ENCODE measurements around the gene HOXB8. TPM values are rescaled to one million over a fixed set of nuclear protein-coding genes. Genes with fewer than 3 reads are reported as not detected.

Gene HOXB8
- total and polyA plus RNA-seq, 10 of the 15 experiments (the other 5 are each of a cell fraction or from before 2014, with no cell fraction given) = 0.21 TPM; not detected in 9

DNA sequence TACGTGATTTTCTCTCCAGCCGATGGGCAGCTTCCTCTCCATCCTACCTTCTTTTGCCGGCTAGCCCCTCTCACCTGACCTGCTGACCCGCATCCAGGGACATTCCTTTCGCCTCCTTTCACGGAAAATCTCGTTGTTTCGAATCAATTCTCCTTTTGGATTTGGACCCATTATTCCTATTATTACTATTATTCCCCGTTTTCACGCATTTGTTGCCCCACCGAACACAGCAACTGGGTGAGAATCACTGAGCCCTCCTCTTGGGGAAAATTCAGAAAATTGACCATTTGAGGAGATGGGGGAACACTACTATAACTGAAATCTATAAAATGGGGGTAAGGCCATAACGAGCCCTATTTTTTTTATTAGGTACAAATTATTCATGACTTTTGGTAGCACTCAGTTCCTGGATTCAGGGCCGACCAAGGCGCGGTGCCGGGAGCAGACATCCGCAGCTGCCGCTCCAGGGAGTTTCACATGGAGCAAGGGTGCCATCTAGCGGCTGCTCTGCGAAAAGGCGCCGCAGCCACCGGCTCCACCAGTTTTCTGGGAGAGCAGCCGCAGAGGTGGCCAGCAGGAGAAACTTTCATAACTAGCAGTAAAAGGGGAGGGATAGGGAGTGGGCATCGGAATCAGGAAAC is 3.3 kb upstream of the HOXB8 start (continued):
- TF ChIP-seq, protein P1, sequence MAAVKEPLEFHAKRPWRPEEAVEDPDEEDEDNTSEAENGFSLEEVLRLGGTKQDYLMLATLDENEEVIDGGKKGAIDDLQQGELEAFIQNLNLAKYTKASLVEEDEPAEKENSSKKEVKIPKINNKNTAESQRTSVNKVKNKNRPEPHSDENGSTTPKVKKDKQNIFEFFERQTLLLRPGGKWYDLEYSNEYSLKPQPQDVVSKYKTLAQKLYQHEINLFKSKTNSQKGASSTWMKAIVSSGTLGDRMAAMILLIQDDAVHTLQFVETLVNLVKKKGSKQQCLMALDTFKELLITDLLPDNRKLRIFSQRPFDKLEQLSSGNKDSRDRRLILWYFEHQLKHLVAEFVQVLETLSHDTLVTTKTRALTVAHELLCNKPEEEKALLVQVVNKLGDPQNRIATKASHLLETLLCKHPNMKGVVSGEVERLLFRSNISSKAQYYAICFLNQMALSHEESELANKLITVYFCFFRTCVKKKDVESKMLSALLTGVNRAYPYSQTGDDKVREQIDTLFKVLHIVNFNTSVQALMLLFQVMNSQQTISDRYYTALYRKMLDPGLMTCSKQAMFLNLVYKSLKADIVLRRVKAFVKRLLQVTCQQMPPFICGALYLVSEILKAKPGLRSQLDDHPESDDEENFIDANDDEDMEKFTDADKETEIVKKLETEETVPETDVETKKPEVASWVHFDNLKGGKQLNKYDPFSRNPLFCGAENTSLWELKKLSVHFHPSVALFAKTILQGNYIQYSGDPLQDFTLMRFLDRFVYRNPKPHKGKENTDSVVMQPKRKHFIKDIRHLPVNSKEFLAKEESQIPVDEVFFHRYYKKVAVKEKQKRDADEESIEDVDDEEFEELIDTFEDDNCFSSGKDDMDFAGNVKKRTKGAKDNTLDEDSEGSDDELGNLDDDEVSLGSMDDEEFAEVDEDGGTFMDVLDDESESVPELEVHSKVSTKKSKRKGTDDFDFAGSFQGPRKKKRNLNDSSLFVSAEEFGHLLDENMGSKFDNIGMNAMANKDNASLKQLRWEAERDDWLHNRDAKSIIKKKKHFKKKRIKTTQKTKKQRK (IDR thresholded peaks at IDR 0.05; ENCODE audit: low read depth, low read length) = no peak
- TF ChIP-seq TBL1XR1 (IDR thresholded peaks at IDR 0.05; ENCODE audit: low read depth, low read length) = no peak
- TF ChIP-seq, protein P2, sequence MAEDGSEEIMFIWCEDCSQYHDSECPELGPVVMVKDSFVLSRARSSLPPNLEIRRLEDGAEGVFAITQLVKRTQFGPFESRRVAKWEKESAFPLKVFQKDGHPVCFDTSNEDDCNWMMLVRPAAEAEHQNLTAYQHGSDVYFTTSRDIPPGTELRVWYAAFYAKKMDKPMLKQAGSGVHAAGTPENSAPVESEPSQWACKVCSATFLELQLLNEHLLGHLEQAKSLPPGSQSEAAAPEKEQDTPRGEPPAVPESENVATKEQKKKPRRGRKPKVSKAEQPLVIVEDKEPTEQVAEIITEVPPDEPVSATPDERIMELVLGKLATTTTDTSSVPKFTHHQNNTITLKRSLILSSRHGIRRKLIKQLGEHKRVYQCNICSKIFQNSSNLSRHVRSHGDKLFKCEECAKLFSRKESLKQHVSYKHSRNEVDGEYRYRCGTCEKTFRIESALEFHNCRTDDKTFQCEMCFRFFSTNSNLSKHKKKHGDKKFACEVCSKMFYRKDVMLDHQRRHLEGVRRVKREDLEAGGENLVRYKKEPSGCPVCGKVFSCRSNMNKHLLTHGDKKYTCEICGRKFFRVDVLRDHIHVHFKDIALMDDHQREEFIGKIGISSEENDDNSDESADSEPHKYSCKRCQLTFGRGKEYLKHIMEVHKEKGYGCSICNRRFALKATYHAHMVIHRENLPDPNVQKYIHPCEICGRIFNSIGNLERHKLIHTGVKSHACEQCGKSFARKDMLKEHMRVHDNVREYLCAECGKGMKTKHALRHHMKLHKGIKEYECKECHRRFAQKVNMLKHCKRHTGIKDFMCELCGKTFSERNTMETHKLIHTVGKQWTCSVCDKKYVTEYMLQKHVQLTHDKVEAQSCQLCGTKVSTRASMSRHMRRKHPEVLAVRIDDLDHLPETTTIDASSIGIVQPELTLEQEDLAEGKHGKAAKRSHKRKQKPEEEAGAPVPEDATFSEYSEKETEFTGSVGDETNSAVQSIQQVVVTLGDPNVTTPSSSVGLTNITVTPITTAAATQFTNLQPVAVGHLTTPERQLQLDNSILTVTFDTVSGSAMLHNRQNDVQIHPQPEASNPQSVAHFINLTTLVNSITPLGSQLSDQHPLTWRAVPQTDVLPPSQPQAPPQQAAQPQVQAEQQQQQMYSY (CRISPR knock-in tag; IDR thresholded peaks at IDR 0.05) = no peak
- TF ChIP-seq FOXK2 (IDR thresholded peaks at IDR 0.05) = no peak
- TF ChIP-seq ZNF274 (IDR thresholded peaks at IDR 0.05; ENCODE audit: insufficient read depth, insufficient read length) = no peak
- TF ChIP-seq, protein P3, sequence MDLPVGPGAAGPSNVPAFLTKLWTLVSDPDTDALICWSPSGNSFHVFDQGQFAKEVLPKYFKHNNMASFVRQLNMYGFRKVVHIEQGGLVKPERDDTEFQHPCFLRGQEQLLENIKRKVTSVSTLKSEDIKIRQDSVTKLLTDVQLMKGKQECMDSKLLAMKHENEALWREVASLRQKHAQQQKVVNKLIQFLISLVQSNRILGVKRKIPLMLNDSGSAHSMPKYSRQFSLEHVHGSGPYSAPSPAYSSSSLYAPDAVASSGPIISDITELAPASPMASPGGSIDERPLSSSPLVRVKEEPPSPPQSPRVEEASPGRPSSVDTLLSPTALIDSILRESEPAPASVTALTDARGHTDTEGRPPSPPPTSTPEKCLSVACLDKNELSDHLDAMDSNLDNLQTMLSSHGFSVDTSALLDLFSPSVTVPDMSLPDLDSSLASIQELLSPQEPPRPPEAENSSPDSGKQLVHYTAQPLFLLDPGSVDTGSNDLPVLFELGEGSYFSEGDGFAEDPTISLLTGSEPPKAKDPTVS (IDR thresholded peaks at IDR 0.05; ENCODE audit: low read depth, low read length) = no peak
- TF ChIP-seq, protein P4, sequence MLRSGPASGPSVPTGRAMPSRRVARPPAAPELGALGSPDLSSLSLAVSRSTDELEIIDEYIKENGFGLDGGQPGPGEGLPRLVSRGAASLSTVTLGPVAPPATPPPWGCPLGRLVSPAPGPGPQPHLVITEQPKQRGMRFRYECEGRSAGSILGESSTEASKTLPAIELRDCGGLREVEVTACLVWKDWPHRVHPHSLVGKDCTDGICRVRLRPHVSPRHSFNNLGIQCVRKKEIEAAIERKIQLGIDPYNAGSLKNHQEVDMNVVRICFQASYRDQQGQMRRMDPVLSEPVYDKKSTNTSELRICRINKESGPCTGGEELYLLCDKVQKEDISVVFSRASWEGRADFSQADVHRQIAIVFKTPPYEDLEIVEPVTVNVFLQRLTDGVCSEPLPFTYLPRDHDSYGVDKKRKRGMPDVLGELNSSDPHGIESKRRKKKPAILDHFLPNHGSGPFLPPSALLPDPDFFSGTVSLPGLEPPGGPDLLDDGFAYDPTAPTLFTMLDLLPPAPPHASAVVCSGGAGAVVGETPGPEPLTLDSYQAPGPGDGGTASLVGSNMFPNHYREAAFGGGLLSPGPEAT (IDR thresholded peaks at IDR 0.05; ENCODE audit: low read depth) = no peak
- TF ChIP-seq SPI1 (IDR thresholded peaks at IDR 0.05; ENCODE audit: borderline replicate concordance, insufficient read depth, low read depth, low read length) = no peak
- TF ChIP-seq, protein P5, sequence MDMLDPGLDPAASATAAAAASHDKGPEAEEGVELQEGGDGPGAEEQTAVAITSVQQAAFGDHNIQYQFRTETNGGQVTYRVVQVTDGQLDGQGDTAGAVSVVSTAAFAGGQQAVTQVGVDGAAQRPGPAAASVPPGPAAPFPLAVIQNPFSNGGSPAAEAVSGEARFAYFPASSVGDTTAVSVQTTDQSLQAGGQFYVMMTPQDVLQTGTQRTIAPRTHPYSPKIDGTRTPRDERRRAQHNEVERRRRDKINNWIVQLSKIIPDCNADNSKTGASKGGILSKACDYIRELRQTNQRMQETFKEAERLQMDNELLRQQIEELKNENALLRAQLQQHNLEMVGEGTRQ (IDR thresholded peaks at IDR 0.05; ENCODE audit: borderline replicate concordance, low read depth, low read length) = no peak
